DOHH2 (cell line): ENCODE measurements around the gene PDGFD.

Source experiments
- H3F3A ChIP-seq: fragments of 200-600 bp; sonication (generic), shearing (Covaris generic); 2 replicates; pipeline ENCODE4 v1.6.0; 2016; ENCODE audit warnings: antibody characterized with exemption, mild to moderate bottlenecking; ENCODE audit not compliant: control insufficient read depth, insufficient read depth
- H3K27ac ChIP-seq: fragments of 200-600 bp; sonication (generic); 2 replicates; pipeline ENCODE4 v1.5.1; 2014; ENCODE audit warnings: low read depth, mild to moderate bottlenecking, low read length, moderate library complexity
- H3K27me3 ChIP-seq: fragments of 200-600 bp; sonication (generic); 2 replicates; pipeline ENCODE4 v1.6.1; 2014; ENCODE audit warnings: mild to moderate bottlenecking, low read length, mixed read lengths; ENCODE audit not compliant: control insufficient read depth
- H3K36me3 ChIP-seq: fragments of 200-600 bp; sonication (generic); 2 replicates; pipeline ENCODE4 v1.6.1; 2014; ENCODE audit warnings: mild to moderate bottlenecking, low read length, moderate library complexity, mixed read lengths; ENCODE audit not compliant: control insufficient read depth
- H3K4me1 ChIP-seq: fragments of 200-600 bp; sonication (generic); 2 replicates; pipeline ENCODE4 v1.6.1; 2014; ENCODE audit warnings: mild to moderate bottlenecking, low read length, mixed read lengths; ENCODE audit not compliant: control insufficient read depth
- H3K4me2 ChIP-seq: fragments of 200-600 bp; sonication (generic); 2 replicates; pipeline ENCODE4 v1.6.0; 2014; ENCODE audit warnings: mild to moderate bottlenecking, low read length, moderate library complexity
- H3K4me3 ChIP-seq: fragments of 200-600 bp; sonication (generic); 2 replicates; pipeline ENCODE4 v1.5.1; 2014; ENCODE audit warnings: mild to moderate bottlenecking, low read length, mixed read lengths
- H3K79me2 ChIP-seq: fragments of 200-600 bp; sonication (generic); 2 replicates; pipeline ENCODE4 v1.6.1; 2014; ENCODE audit warnings: mild to moderate bottlenecking, low read length, mixed read lengths; ENCODE audit not compliant: control insufficient read depth
- H3K9me2 ChIP-seq: fragments of 200-600 bp; sonication (generic); replicated peaks from 2 replicates; pipeline ENCODE4 v1.6.1; 2014; ENCODE audit warnings: mild to moderate bottlenecking, low read length, mixed read lengths; ENCODE audit not compliant: control insufficient read depth
- H3K9me3 ChIP-seq: fragments of 200-600 bp; sonication (generic); 2 replicates; pipeline ENCODE4 v1.6.1; 2014; ENCODE audit warnings: antibody characterized with exemption, low read length, mixed read lengths; ENCODE audit not compliant: control insufficient read depth, insufficient read depth
- H4K20me1 ChIP-seq: fragments of 200-600 bp; sonication (generic); 2 replicates; pipeline ENCODE4 v1.6.0; 2014; ENCODE audit warnings: low read depth, mild to moderate bottlenecking, antibody characterized with exemption, low read length, moderate library complexity; ENCODE audit not compliant: control insufficient read depth, insufficient read depth
- CTCF ChIP-seq: fragments of 200-600 bp; sonication (generic); IDR thresholded peaks from one replicate; pipeline ENCODE4 v1.5.1; 2014; ENCODE audit warnings: antibody characterized with exemption, mild to moderate bottlenecking, low read depth, low read length; ENCODE audit not compliant: poor library complexity, severe bottlenecking
- EZH2phosphoT487 ChIP-seq: fragments of 200-600 bp; sonication (generic); IDR thresholded peaks from 2 replicates; pipeline ENCODE4 v1.6.1; 2017; ENCODE audit warnings: borderline replicate concordance, mild to moderate bottlenecking, antibody characterized with exemption, low read length, moderate library complexity, mixed read lengths

PDGFD gene

GRCh38 chr11:103910721-103911120, 253.2 kb downstream of the PDGFD start:
- Histone ChIP-seq H4K20me1 (no peaks in the 10 kb centered on the region), H3F3A (peaks cover 5% of the 10 kb centered on the region), H3K4me1 (peaks cover 32% of the 10 kb centered on the region), H3K79me2 (no peaks in the 10 kb centered on the region), H3K9me3 (no peaks in the 10 kb centered on the region), H3K4me3 (no peak overlapping the region), H3K27ac (no peak overlapping the region), H3K27me3 (no peaks in the 10 kb centered on the region), H3K4me2 (no peak overlapping the region), H3K36me3 (no peaks in the 10 kb centered on the region; the same call in 1 of the 2 replicates), H3K9me2 (no peaks in the 10 kb centered on the region)
- TF ChIP-seq CTCF = no peak

GRCh38 chr11:103907548-103908455, 256.1 kb downstream of the PDGFD start:
- no peaks in the 10 kb centered on the region for H3K9me2 ChIP-seq
- peak overlapping the region; percentile 91 for H3K27ac ChIP-seq
- H3K4me3 ChIP-seq = peak overlapping the region; percentile 56
- no peaks in the 10 kb centered on the region; the same call in 1 of the 2 replicates for H3K36me3 ChIP-seq
- H3K4me2 ChIP-seq = peak overlapping the region; percentile 67
- TF ChIP-seq EZH2phosphoT487 (no peak), CTCF (no peak)
- H3K27me3 ChIP-seq = no peaks in the 10 kb centered on the region
- no peaks in the 10 kb centered on the region for H3K9me3 ChIP-seq
- peaks cover 33% of the 10 kb centered on the region for H3F3A ChIP-seq
- H4K20me1 ChIP-seq = no peaks in the 10 kb centered on the region
- H3K79me2 ChIP-seq = no peaks in the 10 kb centered on the region
- H3K4me1 ChIP-seq = peaks cover 61% of the 10 kb centered on the region

GRCh38 chr11:103907136-103907535, 256.8 kb downstream of the PDGFD start:
- H4K20me1 ChIP-seq = no peaks in the 10 kb centered on the region
- no peaks in the 10 kb centered on the region; the same call in 1 of the 2 replicates for H3K36me3 ChIP-seq
- no peaks in the 10 kb centered on the region for H3K9me3 ChIP-seq
- peak overlapping the region; percentile 91 for H3K27ac ChIP-seq
- no peaks in the 10 kb centered on the region for H3K79me2 ChIP-seq
- H3K9me2 ChIP-seq = no peaks in the 10 kb centered on the region
- peak overlapping the region; percentile 56 for H3K4me3 ChIP-seq
- peaks cover 33% of the 10 kb centered on the region for H3F3A ChIP-seq
- H3K4me1 ChIP-seq = peaks cover 61% of the 10 kb centered on the region
- TF ChIP-seq CTCF = no peak
- no peak for TF ChIP-seq EZH2phosphoT487
- no peaks in the 10 kb centered on the region for H3K27me3 ChIP-seq
- H3K4me2 ChIP-seq = peak overlapping the region; percentile 67
